ENCODE measurements around the gene UGT1A3. TPM values are rescaled to one million over a fixed set of nuclear protein-coding genes. Genes with fewer than 3 reads are reported as not detected.

UGT1A3 gene
- total and polyA plus RNA-seq, 2 experiments from 2014 or later = not detected

- Histone ChIP-seq H3K36me3 (replicated peaks; ENCODE audit: insufficient read depth, low read depth) (no peaks in the 10 kb centered on the region), H3K9me2 (replicated peaks; ENCODE audit: insufficient read depth) (no peaks in the 10 kb centered on the region), H3K79me2 (no peaks in the 10 kb centered on the region), H3K4me3 (no peak overlapping the region), H3K27ac (no peak overlapping the region), H3K4me1 (ENCODE audit: insufficient read depth) (no peaks in the 10 kb centered on the region), H3K9me3 (ENCODE audit: low read depth) (no peaks in the 10 kb centered on the region), H3K27me3 (no peaks in the 10 kb centered on the region), H2AFZ (no peak overlapping the region), H4K20me1 (ENCODE audit: insufficient read depth, poor library complexity, severe bottlenecking) (no peaks in the 10 kb centered on the region), H3K4me2 (no peak overlapping the region)
- WGBS (ENCODE audit: low lambda C conversion rate, missing lambda C conversion rate) = 49% methylated on average over 5 of the region's 5 CpGs
- DNase-seq (ENCODE audit: low spot score) = no peak
- TF ChIP-seq CTCF (IDR thresholded peaks at IDR 0.05; ENCODE audit: poor library complexity) (no peak), EZH2 (IDR thresholded peaks at IDR 0.05; ENCODE audit: borderline replicate concordance) (no peak), EZH2phosphoT487 (IDR thresholded peaks at IDR 0.05; ENCODE audit: low read depth, severe bottlenecking, unreplicated experiment) (no peak)
Observed at GRCh38 chr2:233799716-233800115, 70.9 kb downstream of the UGT1A3 start.

GRCh38 chr2:233800208-233800607 is 71.4 kb downstream of the UGT1A3 start:
- Histone ChIP-seq H3K27ac (no peak overlapping the region), H4K20me1 (ENCODE audit: insufficient read depth, poor library complexity, severe bottlenecking) (no peaks in the 10 kb centered on the region), H3K9me3 (ENCODE audit: low read depth) (no peaks in the 10 kb centered on the region), H3K4me1 (ENCODE audit: insufficient read depth) (no peaks in the 10 kb centered on the region), H3K36me3 (replicated peaks; ENCODE audit: insufficient read depth, low read depth) (no peaks in the 10 kb centered on the region), H2AFZ (no peak overlapping the region), H3K79me2 (no peaks in the 10 kb centered on the region), H3K4me2 (no peak overlapping the region), H3K9me2 (replicated peaks; ENCODE audit: insufficient read depth) (no peaks in the 10 kb centered on the region), H3K4me3 (no peak overlapping the region), H3K27me3 (no peaks in the 10 kb centered on the region)
- 81% methylated on average over 7 of the region's 7 CpGs for WGBS (ENCODE audit: low lambda C conversion rate, missing lambda C conversion rate)
- DNase-seq (ENCODE audit: low spot score) = no peak
- TF ChIP-seq EZH2phosphoT487 (IDR thresholded peaks at IDR 0.05; ENCODE audit: low read depth, severe bottlenecking, unreplicated experiment) (no peak), EZH2 (IDR thresholded peaks at IDR 0.05; ENCODE audit: borderline replicate concordance) (no peak), CTCF (IDR thresholded peaks at IDR 0.05; ENCODE audit: poor library complexity) (no peak)

GRCh38 chr2:233801357-233802131 is 72.7 kb downstream of the UGT1A3 start:
- Histone ChIP-seq H3K79me2 (no peaks in the 10 kb centered on the region), H3K9me3 (ENCODE audit: low read depth) (no peaks in the 10 kb centered on the region), H3K27me3 (no peaks in the 10 kb centered on the region), H3K4me3 (no peak overlapping the region), H3K4me1 (ENCODE audit: insufficient read depth) (no peaks in the 10 kb centered on the region), H4K20me1 (ENCODE audit: insufficient read depth, poor library complexity, severe bottlenecking) (no peaks in the 10 kb centered on the region), H3K27ac (no peak overlapping the region), H3K4me2 (no peak overlapping the region), H3K36me3 (replicated peaks; ENCODE audit: insufficient read depth, low read depth) (no peaks in the 10 kb centered on the region), H3K9me2 (replicated peaks; ENCODE audit: insufficient read depth) (no peaks in the 10 kb centered on the region), H2AFZ (no peak overlapping the region)
- no peak for DNase-seq (ENCODE audit: low spot score)
- TF ChIP-seq CTCF (IDR thresholded peaks at IDR 0.05; ENCODE audit: poor library complexity) = no peak
- TF ChIP-seq EZH2phosphoT487 (IDR thresholded peaks at IDR 0.05; ENCODE audit: low read depth, severe bottlenecking, unreplicated experiment) = no peak
- no peak for TF ChIP-seq EZH2 (IDR thresholded peaks at IDR 0.05; ENCODE audit: borderline replicate concordance)
- WGBS (ENCODE audit: low lambda C conversion rate, missing lambda C conversion rate) = 77% methylated on average over 9 of the region's 9 CpGs
